Measurements from ENCODE around the gene UVRAG.
"Not testable (repeated sequence)": the region's sequence is repeated elsewhere in the genome, so short reads cannot be mapped to it uniquely, and the experiment has no call there.

Gene UVRAG

DNA sequence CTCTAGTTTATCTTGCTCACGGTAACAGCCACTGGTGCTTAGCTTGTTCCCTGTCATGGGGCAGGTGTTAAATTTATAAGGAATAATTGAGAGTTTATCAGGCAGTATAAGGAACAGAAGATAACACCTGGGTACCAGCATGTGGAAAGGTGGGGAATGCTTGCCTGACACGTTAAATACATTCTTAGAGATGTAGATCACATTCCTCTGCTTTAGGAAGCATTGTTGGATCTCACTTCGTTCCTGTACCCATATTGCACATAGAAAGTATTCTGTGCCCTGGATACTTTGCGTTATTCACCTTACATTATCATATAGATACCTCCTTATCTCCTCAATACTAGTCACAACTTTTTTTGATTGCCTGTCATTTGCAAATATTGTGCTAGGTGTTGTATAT, 114.7 kb downstream of the UVRAG start:
- no peak for DNase-seq

DNA sequence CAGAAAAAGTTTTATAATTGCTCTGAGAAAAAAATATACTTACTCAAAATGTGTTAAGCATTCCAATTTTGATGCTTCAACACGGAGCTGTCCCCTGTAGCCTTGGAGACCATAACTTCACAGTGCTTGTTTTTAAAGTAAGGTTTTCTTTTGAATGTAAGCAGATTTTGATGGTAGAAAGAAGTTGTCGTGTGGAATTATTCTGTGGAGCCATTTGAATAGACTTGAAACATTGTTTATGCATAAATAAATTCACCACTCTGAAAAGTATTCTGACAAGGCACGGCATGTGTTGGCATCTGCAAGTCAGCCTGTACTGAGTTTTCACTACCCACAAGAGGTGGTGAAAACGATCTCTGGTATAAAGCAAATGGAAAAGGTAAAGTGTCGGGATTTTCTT, 115.5 kb downstream of the UVRAG start:
- DNase-seq = no peak

DNA sequence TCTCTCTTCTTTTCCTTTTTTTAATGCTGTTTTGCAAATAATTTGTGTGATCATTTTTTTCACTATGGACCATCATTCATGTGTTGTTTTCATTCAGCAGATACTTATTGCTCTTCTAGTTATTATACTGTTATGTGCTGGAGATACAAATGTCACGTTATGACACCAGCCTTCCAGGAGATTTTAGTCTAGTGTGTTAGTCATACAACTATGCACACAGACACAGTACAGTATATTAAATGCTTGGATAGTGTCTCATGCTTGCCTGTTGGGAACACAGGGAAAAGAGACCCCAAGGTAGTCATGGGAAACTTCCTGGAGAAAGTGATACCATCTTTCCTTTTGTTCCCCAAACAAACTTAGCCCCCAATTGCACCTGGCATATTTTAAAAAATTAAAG, 116.1 kb downstream of the UVRAG start:
- DNase-seq = no peak

DNA sequence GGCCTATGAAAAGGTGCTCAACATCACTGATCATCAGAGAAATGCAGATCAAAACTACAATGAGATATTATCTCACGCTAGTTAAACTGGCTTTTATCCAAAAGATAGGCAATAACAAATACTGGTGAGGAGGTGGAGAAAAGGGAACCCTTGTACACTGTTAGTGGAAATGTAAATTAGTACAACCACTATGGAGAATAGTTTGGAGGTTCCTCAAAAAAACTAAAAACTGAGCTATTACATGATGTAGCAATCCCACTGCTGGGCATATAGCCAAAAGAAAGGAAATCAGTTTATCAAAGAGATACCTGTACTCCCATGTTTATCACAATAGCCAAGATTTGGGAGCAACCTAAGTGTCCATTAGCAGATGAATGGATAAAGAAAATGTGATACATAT, 118.7 kb downstream of the UVRAG start:
- DNase-seq = not testable (repeated sequence)

DNA sequence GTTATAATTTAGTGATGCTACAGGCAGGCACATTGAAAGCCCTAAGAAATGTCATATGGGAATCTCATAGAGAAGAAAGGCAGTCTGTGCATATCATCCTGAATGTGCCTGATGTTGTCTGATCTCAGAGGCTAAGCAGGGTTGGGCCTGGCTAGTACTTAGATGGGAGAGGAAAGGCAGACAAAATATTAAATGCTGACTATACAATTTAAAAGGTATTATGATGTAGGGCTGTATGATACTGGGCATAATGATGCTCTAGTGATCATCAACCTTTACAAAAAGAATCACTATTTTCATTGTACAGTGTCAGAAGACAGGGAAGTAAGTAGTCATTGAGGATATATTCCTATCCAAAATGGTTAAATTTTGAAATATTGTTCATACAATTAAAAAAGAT, 119.8 kb downstream of the UVRAG start:
- DNase-seq = no peak

DNA sequence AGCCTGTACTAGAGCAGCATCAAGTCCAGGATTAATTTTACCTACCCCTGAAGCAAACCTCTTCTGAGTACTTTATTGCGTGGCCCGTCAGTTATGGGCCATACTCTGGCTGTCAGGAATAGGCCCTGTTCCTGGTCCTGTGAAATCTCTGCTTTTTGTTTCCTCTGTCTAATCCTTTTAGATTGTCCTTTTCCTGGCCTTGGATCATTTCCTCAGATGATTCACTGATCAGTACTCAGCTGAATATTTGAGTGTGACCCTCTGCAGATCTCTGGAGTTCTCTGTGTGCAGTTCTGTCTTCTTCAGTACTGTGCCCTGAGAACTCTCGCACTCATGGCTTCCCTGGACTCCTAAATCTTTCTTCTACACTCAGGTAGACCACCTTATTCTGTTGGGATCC, 123.5 kb downstream of the UVRAG start:
- no peak for DNase-seq

DNA sequence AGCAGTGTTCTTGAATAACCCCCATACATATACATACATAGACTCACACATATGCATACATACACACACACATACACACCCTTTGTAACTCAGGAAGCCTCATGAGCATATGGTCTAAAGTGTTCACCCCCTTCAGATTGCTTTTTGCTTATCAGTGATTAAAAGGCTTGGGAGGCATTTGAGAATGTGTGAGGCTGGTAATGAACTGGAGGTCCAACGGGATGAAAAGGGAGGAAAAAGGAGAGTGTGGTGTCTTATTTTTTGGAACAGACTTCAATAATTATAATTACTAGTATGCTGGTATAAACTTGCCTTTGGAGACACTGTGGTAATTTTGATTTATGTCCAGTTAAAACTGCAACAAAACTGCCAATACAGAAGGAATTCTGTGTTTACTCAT, 124.5 kb downstream of the UVRAG start:
- DNase-seq = no peak

DNA sequence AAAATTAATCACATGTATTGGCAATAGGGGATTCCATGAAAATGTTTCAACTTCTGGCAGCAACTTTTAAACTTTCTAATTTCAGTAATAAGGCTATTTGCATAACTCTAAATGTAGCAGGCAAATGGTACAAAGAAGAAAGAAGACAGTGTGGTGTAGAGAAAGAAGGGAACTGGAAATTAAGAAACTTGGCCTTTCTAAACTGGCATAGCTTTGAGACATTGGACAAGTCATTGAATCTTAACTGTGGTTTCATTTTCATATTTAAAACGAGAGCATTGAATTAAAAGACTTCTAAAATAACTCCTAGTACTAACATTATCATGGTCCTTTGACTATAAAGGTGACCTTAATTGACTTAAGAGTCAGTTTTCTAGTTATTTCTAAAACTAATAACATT, 125.0 kb downstream of the UVRAG start:
- DNase-seq = no peak

DNA sequence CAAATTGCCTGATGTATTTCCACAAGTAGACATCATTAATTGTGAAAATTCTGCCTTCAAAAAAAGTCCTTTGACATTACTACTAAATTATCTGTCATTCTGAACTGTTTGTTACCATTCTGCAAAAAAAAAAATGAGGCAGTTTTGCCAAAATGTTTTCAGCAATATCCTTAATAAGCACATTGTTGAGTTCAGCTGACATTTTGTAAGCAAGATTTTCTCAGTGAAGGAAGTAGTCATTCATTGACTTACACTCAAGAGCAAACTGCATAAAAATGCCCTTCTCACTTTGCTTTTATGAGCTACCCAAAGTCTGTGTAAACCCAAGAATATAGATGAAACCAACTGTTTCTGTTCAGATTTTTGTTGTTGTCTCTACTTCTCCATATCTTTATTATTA, 125.9 kb downstream of the UVRAG start:
- no peak for DNase-seq

DNA sequence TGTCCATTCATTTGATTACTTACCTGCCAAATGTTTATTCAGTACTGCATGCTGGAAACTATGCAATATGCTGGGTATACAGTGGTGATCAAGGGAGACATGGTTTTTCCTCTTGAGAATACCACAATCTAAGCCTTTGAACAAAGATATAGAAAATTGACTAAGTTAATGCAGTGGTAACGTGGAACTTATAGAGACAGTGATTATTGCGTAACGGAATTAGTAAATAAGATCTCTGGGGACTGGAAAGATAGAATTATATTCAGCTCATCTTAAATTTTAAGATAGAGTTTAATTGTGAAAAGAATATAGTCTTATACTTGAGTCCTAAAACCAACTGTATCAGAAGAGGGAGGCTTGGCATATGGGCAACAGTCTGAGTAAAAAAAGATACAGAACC, 129.5 kb downstream of the UVRAG start:
- no peak for DNase-seq

DNA sequence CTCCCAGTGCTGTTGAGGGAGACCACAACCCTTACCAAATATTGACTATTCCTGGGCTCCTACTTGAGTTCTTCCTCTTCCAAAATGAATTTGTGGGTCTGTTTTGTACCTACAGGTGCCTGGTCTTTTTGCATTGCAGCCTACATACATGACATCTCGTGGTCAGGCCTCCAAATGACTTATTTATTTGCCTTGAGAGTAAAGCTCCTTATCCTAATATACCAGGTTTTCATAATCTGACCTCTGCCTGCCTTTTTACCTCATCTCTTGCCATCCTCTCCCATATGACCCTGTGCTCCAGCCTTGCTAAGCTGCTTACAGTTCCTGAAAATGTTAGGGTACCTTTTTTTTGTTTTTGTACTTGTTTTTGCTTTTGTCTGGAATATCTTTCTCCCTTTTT, 130.4 kb downstream of the UVRAG start:
- no peak for DNase-seq

DNA sequence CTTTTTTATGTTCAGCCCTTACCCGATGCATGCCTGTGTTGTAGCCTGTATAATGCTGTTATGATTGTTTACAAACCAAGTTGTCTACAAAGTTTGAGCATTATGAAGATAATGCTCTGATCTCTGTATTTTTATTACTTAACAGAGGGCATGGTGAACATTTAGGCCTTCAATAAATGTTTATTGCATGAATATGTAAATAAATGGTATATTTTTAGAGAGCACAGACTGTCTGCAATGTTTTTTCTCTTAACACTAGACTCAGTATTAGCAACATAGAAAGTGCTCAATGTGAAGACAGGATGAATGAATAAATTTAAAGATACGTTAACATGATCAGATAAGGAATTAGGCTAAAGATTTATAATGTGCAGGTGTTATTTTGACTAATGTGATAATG, 130.9 kb downstream of the UVRAG start:
- no peak for DNase-seq

DNA sequence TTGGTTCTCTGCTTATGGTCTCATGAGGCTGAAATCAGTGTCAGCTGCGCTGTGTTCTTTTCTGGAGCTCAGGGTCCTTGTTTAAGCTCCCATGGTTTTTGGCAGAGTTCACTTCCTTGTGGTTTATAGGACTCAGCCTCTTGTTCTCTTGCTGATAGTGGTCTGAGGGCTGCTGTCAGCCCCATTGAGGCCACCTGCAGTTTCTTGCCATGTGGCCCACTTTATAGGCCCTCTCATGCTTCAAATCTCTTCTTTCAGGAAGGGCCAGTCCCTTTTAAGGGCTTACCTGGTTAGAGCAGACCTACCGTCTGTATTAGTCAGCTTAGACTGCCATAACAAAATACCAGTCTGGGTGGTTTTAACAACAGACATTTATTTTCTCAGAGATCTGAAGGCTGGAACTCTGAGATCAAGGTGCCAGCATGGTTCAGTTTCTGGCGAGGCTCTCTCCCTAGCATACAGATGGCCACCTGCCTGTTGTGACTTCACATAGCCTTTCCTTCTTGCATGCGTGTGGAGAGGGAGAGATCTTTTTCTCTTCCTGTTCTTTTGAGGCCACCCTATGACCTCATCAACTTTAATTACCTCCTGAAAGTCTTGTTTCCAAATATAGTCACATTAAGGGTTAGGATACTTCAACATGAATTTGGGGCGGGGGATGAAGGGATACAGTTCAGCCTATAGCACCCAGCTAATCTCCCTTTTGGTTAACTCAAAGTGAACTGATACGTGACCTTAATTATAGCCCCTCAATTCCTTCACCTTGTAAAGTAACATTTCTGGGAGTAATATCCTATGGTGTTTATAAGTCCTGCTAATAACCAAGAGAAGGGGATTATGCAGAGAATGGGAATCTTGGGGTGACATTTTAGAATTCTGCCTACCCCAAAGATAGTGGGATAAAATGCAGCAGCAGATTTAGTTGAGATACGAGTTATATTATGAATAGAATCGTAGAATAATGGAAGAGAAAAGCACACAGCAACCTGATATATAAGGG, 131.8 kb downstream of the UVRAG start:
- DNase-seq = peak; percentile 43

DNA sequence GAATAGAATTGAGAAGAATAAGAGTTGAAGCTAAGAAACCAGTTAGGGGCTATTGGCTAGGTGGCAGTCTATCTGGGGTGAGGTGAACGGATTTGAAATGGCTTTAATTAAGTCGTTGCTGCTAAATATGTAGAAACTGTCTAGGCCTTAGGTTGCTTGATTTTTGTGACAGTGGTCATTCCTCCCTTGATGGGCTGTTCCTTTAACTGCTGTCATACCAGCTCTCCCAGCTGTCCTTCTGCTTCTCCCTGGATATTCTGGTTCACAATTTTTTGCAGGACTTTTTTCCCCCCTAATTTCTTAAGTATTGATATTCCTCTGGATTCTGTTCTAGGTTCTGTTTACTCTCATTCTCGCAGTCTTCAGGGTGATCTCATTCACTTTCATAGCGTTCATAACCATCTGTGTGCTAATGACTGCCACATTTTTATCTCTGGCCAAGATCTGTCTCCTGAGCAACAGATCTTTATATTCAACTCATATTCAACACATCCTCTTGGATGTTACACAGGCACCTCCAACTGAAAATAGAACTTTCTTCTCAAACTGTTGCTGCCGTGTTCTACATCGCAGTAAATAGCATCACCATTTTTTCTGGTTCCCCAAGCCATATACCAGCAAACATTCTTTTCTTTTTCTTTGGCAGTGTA, 134.1 kb downstream of the UVRAG start:
- no peak for DNase-seq

DNA sequence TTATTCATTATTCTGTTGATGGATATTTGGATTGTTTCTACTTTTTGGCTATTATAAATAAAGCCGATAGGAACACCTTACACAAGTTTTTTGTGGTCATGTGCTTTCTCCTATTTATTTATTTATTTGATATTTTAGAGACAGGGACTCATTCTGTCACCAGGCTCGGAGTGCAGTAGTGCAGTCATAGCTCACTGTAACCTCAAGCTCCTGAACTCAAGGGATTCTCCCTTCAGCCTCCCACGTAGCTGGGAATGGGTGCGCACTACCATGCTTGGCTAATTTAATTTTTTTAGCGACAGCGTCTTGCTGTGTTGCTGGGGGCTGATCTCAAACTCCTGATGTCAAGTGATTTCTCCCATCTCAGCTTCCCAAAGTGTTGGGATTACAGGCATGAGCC, 135.1 kb downstream of the UVRAG start:
- DNase-seq = no peak

DNA sequence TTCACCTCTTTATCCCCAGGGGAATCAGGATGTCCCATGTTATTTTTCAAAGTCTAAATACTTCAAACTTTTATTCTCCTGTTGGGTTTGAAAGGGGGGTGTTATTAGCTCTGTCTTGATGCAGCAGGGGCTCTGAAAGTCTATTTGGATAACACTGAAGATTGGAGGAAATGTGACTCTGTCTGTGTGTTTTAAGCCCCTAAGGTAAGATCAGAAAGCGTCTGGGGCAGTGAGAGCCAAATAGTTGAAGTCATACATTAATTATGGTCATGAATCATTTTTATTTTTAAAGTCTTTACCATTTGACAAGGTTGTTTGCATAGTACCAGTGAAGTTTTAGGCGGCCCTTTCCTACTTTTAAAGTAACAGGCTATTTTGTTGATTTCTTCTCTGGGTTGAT, 139.0 kb downstream of the UVRAG start:
- no peak for DNase-seq

DNA sequence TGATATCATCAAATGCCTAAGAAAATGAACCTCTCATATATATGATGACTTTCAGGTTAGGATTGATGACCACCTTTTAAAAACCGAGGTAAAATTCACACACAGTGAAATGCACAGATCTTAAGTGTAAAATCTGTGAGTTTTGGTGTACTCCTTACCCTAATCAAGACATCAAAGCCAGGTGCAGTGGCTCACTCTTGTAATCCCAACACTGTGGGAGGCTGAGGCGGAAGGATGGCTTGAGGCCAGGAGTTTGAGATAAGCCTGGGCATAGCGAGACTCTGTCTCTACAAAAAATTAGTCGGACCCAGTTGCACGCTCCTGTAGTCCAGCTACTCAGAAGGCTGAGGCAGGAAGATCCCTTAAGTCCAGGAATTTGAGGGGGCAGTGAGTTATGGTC, 140.4 kb downstream of the UVRAG start:
- no peak for DNase-seq

DNA sequence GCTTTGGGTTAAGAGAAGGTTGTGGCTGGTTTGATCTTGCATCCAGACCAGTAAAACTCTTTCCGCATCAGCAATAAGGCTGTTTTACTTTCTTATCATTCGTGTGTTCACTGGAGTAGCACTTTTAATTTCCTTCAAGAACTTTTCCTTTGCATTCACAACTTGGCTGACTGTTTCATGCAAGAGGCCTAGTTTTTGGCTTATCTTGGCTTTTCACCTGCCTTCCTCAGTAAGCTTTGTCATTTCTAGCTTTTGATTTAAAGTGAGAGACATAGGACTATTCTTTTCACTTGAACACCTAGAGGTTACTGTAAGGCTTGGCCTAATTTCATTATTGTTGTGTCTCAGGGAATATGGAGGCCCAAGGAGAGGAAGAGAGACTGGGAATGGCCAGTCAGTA, 144.5 kb downstream of the UVRAG start:
- DNase-seq = no peak

DNA sequence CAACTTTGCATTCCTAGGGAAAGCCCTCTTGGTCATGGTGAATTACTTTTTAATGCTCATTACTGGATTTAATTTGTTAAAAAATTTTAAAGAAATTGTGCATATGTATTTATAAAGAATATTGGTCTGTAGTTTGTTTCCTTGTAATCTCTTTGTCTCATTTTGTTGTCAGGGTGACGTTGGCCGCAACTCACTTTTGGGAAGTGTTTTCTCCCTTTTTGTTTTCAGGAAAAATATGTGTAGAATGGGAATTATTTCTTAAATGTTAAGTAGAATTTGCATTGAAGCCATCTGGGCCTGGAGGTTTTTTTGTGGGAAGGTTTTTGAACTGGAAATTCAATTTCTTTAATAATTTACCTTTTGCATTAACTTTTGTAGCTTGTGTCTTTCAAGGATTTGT, 149.1 kb downstream of the UVRAG start:
- DNase-seq = no peak

DNA sequence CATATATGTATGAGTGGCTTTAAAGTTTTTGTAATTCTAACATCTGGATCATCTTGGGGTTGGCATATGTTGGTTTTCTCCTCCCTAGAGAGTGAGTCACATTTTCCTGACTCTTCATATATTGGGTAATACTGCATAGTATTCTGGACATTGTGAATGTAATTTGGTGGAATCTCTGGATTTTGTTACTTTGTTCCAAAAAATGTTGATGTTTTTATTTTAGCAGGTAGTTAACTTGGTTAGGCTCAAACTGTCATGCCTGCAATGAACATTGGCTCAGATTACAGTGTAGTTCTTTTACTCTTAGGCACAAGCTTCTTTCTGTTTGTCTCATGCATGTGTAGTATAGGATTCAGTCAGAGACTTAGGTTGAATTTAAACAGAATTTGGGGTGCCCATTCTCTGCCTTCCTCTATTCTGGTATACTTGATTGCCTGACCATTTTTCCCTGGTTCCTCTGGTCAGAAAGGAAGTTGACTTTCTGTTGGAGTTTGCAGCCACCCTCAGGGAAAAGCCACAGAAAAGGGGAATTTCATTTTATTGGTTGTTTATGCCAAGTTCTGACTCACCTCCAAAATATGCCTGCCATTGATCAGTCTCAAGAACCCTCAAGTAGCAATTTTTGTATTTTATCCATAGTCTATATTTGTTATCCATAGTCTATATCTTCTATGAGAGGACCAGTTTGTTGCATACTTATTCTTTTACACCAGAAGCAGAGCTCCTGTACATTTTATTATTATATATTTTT, 151.7 kb downstream of the UVRAG start:
- DNase-seq = no peak

DNA sequence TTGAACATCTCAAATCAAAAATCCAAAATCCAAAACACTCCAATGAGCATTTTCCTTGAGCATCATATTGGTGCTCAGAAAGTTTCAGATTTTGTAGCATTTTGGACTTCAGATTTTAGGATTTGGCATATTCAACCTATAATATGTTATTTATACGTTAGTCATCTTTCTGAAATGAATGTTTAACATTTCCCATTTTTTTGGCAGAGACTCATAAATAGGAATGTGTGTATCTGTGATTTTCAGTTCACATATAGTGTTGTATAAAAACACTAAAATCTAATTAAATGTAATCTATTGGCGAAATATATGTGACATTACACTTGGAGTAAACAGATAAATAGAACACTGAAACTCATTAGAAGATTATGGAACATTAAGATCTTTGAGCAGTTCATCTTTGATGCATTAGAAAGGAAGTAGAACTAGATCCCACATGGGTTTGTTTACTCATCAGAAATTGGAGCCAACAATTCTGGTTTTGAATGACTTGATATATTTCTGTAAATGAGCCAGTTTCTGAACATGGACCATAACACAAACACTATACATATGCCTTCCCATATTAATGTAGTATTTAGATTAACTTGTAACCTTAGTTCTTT, 153.1 kb downstream of the UVRAG start:
- no peak for DNase-seq

DNA sequence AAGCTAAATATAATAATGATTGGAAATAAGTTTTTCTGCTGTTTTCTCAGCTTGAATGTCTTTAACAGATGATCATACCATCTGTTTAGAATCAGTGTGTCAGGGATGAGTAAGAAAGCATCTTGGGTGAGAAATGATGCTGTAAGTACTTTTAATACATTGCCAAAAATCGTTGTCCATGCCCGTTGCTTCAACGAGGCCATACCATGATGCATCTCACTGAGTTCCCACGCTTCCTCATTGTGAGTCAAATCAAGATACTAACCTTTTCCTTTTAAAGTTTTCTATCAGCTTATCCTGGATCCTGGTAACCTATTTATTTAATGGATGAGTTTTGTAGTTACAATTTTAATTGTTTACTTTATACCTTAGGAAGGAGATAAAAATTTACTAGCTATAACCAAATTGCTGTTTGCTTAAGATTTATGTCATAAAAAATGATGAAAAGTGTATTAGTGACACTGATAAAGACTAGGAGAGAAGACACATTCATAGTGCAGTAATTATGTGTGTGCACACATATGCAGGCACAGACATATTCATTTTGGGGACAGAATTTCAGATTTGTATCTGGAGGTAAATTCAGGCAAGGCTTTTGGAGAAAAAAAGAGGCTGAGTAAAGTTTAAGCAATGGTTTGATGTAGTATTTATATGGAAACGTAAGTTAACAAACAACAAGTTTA, 154.8 kb downstream of the UVRAG start:
- no peak for DNase-seq

DNA sequence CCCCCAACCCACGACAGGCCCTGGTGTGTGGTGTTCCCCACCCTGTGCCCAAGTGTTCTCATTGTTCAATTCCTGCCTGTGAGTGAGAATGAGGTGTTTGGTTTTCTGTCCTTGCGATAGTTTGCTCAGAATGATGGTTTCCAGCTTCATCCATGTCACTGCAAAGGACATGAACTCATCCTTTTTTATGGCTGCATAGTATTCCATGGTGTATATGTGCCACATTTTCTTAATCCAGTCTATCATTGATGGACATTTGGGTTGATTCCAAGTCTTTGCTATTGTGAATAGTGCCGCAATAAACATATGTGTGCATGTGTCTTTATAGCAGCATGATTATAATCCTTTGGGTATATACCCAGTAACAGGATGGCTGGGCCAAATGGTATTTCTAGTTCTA, 158.7 kb downstream of the UVRAG start:
- not testable (repeated sequence) for DNase-seq
